Measurements from ENCODE around the gene IL1RAPL1. TPM values are rescaled to one million over a fixed set of nuclear protein-coding genes. Genes with fewer than 3 reads are reported as not detected.

Gene IL1RAPL1
- polyA plus RNA-seq, 1 donor from 2014 or later, result not detected

GRCh38 chrX:29890004-29890403, 1302.8 kb downstream of the IL1RAPL1 start:
- Histone ChIP-seq H3K79me2 (replicated peaks; ENCODE audit: insufficient read depth, low read length) (no peaks in the 10 kb centered on the region), H4K20me1 (ENCODE audit: insufficient read depth) (no peaks in the 10 kb centered on the region), H3K4me3 (ENCODE audit: low read length) (no peak overlapping the region), H3K27ac (ENCODE audit: low read length) (no peak overlapping the region), H3K27me3 (ENCODE audit: insufficient read depth, low read depth, low read length) (no peaks in the 10 kb centered on the region), H3K9ac (ENCODE audit: low read length) (no peak overlapping the region), H2AFZ (ENCODE audit: low read depth, low read length) (no peak overlapping the region), H3K36me3 (ENCODE audit: insufficient read depth, low read length) (no peaks in the 10 kb centered on the region), H3F3A (ENCODE audit: insufficient read depth, low read length, poor library complexity, severe bottlenecking) (no peaks in the 10 kb centered on the region), H3K9me2 (ENCODE audit: insufficient read depth, low read length) (no peaks in the 10 kb centered on the region), H3K9me3 (ENCODE audit: low read length) (no peaks in the 10 kb centered on the region), H3K4me2 (ENCODE audit: low read length) (no peak overlapping the region)
- TF ChIP-seq SMC3 (conservative IDR thresholded peaks at IDR 0.05; ENCODE audit: poor library complexity), result no peak
- no peak for TF ChIP-seq CTCF (IDR thresholded peaks at IDR 0.05; ENCODE audit: poor library complexity, severe bottlenecking)
- no peak for TF ChIP-seq TAF1 (IDR thresholded peaks at IDR 0.05; ENCODE audit: low read depth)
- TF ChIP-seq EZH2 (IDR thresholded peaks at IDR 0.05; ENCODE audit: borderline replicate concordance, insufficient read depth, low read length, poor library complexity, severe bottlenecking), result no peak
- no peak for TF ChIP-seq REST (IDR thresholded peaks at IDR 0.05; ENCODE audit: borderline replicate concordance)
- no peak for TF ChIP-seq MXI1 (conservative IDR thresholded peaks at IDR 0.05; ENCODE audit: poor library complexity, severe bottlenecking)
- no peak for TF ChIP-seq EP300 (conservative IDR thresholded peaks at IDR 0.05; ENCODE audit: poor library complexity, severe bottlenecking)

- H3K4me3 ChIP-seq (ENCODE audit: low read length), result no peak overlapping the region
- no peak overlapping the region for H3K9ac ChIP-seq (ENCODE audit: low read length)
- H3K27me3 ChIP-seq (ENCODE audit: insufficient read depth, low read depth, low read length), result no peaks in the 10 kb centered on the region
- TF ChIP-seq TAF1 (IDR thresholded peaks at IDR 0.05; ENCODE audit: low read depth), result no peak
- TF ChIP-seq MXI1 (conservative IDR thresholded peaks at IDR 0.05; ENCODE audit: poor library complexity, severe bottlenecking), result no peak
- TF ChIP-seq RAD21 (conservative IDR thresholded peaks at IDR 0.05), result no peak
- no peak for TF ChIP-seq SMC3 (conservative IDR thresholded peaks at IDR 0.05; ENCODE audit: poor library complexity)
- no peak for TF ChIP-seq CTCF (IDR thresholded peaks at IDR 0.05; ENCODE audit: poor library complexity, severe bottlenecking)
- TF ChIP-seq REST (IDR thresholded peaks at IDR 0.05; ENCODE audit: borderline replicate concordance), result no peak
- TF ChIP-seq POLR2AphosphoS5 (IDR thresholded peaks at IDR 0.05), result no peak
- no peak for TF ChIP-seq EZH2 (IDR thresholded peaks at IDR 0.05; ENCODE audit: borderline replicate concordance, insufficient read depth, low read length, poor library complexity, severe bottlenecking)
- no peak for TF ChIP-seq EP300 (conservative IDR thresholded peaks at IDR 0.05; ENCODE audit: poor library complexity, severe bottlenecking)
- H3K9me3 ChIP-seq (ENCODE audit: low read length), result no peaks in the 10 kb centered on the region
- no peaks in the 10 kb centered on the region for H3K36me3 ChIP-seq (ENCODE audit: insufficient read depth, low read length)
- H2AFZ ChIP-seq (ENCODE audit: low read depth, low read length), result no peak overlapping the region
- no peak overlapping the region for H3K27ac ChIP-seq (ENCODE audit: low read length)
- H3K9me2 ChIP-seq (ENCODE audit: insufficient read depth, low read length), result no peaks in the 10 kb centered on the region
- no peak overlapping the region for H3K4me2 ChIP-seq (ENCODE audit: low read length)
- no peaks in the 10 kb centered on the region for H4K20me1 ChIP-seq (ENCODE audit: insufficient read depth)
- no peaks in the 10 kb centered on the region for H3F3A ChIP-seq (ENCODE audit: insufficient read depth, low read length, poor library complexity, severe bottlenecking)
- H3K79me2 ChIP-seq (replicated peaks; ENCODE audit: insufficient read depth, low read length), result no peaks in the 10 kb centered on the region
Measured at GRCh38 chrX:29890646-29891200, 1303.5 kb downstream of the IL1RAPL1 start.
